Esophagus muscularis mucosa (tissue), 4 donors: ENCODE measurements around the gene TP53AIP1. TPM values are rescaled to one million over a fixed set of nuclear protein-coding genes. Genes with fewer than 3 reads are reported as not detected.

Source experiments
- DNase-seq: peaks from one replicate; pipeline ENCODE4 v3.0.0-alpha.2; 2017; ENCODE audit errors: extremely low spot score
- H3K27ac ChIP-seq, 4 donors: fragments of 200-600 bp; sonication (generic); replicated peaks in 1 of 4; 1 replicate in 3 of 4; 2 replicates in 1 of 4; pipeline ENCODE4 v1.5.1; 2016 to 2019; ENCODE audit warnings: mild to moderate bottlenecking in 1 of 4
- H3K27me3 ChIP-seq, 4 donors: fragments of 200-600 bp; sonication (generic); one replicate each; pipeline versions ENCODE4 v1.5.1 to v1.6.0; 2016 to 2019
- H3K36me3 ChIP-seq, 4 donors: fragments of 200-600 bp; sonication (generic); one replicate each; pipeline ENCODE4 v1.5.1; 2016 to 2019
- H3K4me1 ChIP-seq, 4 donors: fragments of 200-600 bp; sonication (generic); one replicate each; pipeline ENCODE4 v1.5.1; 2016 to 2019
- H3K4me3 ChIP-seq, 4 donors: fragments of 200-600 bp; sonication (generic); 1 replicate in 2 of 4; 2 replicates in 2 of 4; pipeline ENCODE4 v1.5.1; 2016 to 2019; ENCODE audit warnings: mild to moderate bottlenecking in 4 of 4, moderate library complexity in 1 of 4
- H3K9me3 ChIP-seq, 4 donors: fragments of 200-600 bp; sonication (generic); 1 replicate in 3 of 4; 2 replicates in 1 of 4; pipeline ENCODE4 v1.5.1; 2016 to 2019
- EP300 ChIP-seq: sonication (generic); formaldehyde crosslinking; IDR thresholded peaks from one replicate; pipeline ENCODE4 v1.6.1; 2017; ENCODE audit warnings: antibody characterized with exemption
- POLR2A ChIP-seq: fragments of 450-650 bp; IDR thresholded peaks from one replicate; pipeline ENCODE4 v1.6.1; 2017; ENCODE audit warnings: antibody characterized with exemption, moderate library complexity, mild to moderate bottlenecking, low read depth
- POLR2AphosphoS5 ChIP-seq, 2 donors: sonication (generic); formaldehyde crosslinking; IDR thresholded peaks; one replicate each; pipeline ENCODE4 v1.6.1; 2017; ENCODE audit warnings: antibody characterized with exemption in 2 of 2
- WGBS: methylation state at CpG from one replicate; pipeline ENCODE4 v1.1.5; 2018; 5-methylcytosine and 5-hydroxymethylcytosine counted together
- intact Hi-C: fragments of 100-400 bp; cut with DNase I; formaldehyde crosslinking; loops from one replicate; pipeline ENCODE4 v1.15.1; 2023
- total RNA-seq, 4 donors: library from RNA; depleted of rRNA; stranded (reverse); fragments of >200 nt; gene quantifications; one replicate each; pipeline versions ENCODE4 v1.1.0 to v1.2.1, GENCODE V29; 2016
- TF ChIP-seq, protein P1 (sequence below), 3 experiments: fragments of 200-600 bp in 2 of 3; fragments of 450-650 bp in 1 of 3; sonication (generic) in 2 of 3; IDR thresholded peaks; one replicate each; pipeline ENCODE4 v1.5.1; 2017 to 2019; ENCODE audit warnings: antibody characterized with exemption in 3 of 3, mild to moderate bottlenecking in 2 of 3, moderate library complexity in 1 of 3

The TP53AIP1 gene
- total RNA-seq, 4 donors from 2014 or later: 0.57 TPM; not detected in 3

DNA sequence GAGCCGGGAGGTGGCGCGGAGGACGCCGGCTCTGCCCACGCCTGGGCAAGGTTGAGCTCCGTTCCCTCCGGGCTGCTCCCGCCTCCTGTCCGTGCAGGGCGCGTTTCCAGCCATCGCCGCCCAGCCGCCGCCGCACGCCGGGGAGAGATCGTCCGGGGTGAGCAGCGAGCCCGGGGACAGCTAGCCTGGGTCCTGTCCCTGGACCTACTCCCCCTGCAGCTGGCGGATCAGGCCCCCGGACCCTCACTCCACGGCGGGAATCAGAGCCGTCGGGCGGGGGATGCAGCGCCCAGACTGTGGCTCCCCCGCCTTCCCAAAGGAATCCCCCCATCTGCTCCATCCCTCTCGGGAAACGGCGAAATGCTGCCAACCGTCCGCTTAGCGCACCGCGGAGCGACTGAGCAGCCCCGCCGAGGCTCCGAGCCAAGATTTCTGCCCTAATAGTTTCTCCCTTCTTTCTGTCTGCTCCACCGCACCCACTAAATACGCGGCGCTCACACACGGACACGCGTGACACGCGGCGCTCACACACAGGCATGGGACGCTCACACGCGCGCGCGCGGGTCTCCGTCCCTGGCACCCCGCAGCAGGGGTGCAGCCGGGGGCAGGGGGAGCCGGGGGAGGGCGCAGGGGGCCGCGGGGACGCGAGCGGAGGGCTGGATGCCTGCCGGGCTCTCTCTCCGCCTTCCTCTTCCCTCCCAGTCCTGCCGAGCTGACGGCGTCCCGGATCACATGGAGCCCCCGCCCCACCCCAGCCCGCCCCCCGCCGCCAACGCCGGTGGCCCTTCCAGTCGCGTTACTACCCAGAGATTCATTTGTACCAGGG, 51.9 kb downstream of the TP53AIP1 start, which contains the start of gene KCNJ5:
KCNJ5 (plus strand) TSS at position 814 of the 826 bp plus-strand sequence. CDS start 19,918 bp downstream, outside the sequence.
- DNase-seq: no peak
- peak within 1 kb of the TSS; percentile 57 to 66 (median 58) for H3K4me3 ChIP-seq
- no peaks in the 10 kb centered on the region for H3K36me3 ChIP-seq
- peaks cover 0 to 54% (median 8%) of the 10 kb centered on the region in 4 donors for H3K27me3 ChIP-seq
- H3K9me3 ChIP-seq: no peaks in the 10 kb centered on the region
- H3K4me1 ChIP-seq: peaks cover 19 to 27% (median 20%) of the 10 kb centered on the region in 4 donors
- H3K27ac ChIP-seq: no peak within 1 kb of the TSS
- intact Hi-C loops: no loop called here
- under 1% methylated on average over 33 of the region's 85 CpGs for WGBS
- no peak for TF ChIP-seq POLR2AphosphoS5 (IDR thresholded peaks at IDR 0.05)
- TF ChIP-seq EP300: no peak
- TF ChIP-seq POLR2A: no peak
- TF ChIP-seq, protein P1, sequence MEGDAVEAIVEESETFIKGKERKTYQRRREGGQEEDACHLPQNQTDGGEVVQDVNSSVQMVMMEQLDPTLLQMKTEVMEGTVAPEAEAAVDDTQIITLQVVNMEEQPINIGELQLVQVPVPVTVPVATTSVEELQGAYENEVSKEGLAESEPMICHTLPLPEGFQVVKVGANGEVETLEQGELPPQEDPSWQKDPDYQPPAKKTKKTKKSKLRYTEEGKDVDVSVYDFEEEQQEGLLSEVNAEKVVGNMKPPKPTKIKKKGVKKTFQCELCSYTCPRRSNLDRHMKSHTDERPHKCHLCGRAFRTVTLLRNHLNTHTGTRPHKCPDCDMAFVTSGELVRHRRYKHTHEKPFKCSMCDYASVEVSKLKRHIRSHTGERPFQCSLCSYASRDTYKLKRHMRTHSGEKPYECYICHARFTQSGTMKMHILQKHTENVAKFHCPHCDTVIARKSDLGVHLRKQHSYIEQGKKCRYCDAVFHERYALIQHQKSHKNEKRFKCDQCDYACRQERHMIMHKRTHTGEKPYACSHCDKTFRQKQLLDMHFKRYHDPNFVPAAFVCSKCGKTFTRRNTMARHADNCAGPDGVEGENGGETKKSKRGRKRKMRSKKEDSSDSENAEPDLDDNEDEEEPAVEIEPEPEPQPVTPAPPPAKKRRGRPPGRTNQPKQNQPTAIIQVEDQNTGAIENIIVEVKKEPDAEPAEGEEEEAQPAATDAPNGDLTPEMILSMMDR (IDR thresholded peaks at IDR 0.05): no peak

DNA sequence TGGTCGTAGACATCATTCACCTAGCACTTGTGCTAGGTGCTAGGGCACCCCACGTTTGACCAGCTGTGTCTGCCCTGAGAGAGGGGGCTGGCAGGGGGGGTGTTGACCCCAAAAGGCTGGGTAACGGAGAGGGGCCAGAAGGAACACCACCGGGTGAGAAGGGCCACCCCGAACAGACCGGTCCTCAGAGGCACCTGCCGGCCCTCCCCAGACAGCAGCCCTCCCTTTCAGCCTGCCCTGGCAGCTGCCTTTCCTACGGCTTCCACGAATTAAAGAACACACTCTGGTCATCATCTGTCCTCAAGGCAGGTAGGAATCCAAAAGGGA, 52.5 kb downstream of the TP53AIP1 start:
- Histone ChIP-seq H3K27ac (no peak overlapping the region), H3K36me3 (no peaks in the 10 kb centered on the region), H3K4me1 (peaks cover 19 to 21% (median 20%) of the 10 kb centered on the region in 4 donors), H3K27me3 (peaks cover 0 to 54% (median 8%) of the 10 kb centered on the region in 4 donors), H3K4me3 (peak overlapping the region; percentile 57 to 66 (median 58)), H3K9me3 (no peaks in the 10 kb centered on the region)
- no peak for TF ChIP-seq EP300
- no peak for TF ChIP-seq POLR2AphosphoS5 (IDR thresholded peaks at IDR 0.05)
- TF ChIP-seq POLR2A: no peak
- TF ChIP-seq, protein P1 (IDR thresholded peaks at IDR 0.05): no peak
- intact Hi-C loops: no loop called here
- DNase-seq: no peak
- WGBS: 48% methylated on average over 9 of the region's 9 CpGs

DNA sequence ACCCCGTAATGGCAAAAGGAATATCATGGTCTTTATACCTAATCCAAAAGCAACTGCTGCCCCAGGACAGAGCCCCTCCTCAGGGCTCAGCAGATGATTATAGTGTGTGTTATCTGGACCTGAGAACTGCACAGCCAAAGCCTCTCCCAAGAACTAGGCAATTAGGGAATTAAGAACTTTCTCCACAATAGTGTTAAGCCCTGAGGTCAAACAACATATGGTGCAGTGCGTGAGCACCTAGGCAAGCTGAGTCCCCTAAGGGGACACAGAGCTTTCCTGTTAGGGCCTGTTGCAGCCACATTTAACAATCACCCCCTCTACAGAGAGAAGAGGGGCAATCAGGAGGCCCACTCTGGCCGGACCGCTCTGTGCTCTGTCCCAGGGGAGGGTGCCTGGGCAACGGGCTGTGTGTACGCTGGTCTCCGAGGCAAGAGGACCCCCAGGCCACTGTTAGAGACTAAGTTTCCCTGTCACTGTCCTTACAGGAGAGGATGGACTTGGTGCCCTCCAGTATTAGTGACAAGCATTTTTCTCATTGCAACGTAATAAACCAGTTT, 52.9 kb downstream of the TP53AIP1 start:
- Histone ChIP-seq H3K27me3 (peaks cover 0 to 54% (median 8%) of the 10 kb centered on the region in 4 donors), H3K9me3 (no peaks in the 10 kb centered on the region), H3K4me3 (no peak overlapping the region), H3K36me3 (no peaks in the 10 kb centered on the region), H3K4me1 (peaks cover 19 to 21% (median 19%) of the 10 kb centered on the region in 4 donors), H3K27ac (no peak overlapping the region)
- 82% methylated on average over 6 of the region's 8 CpGs for WGBS
- TF ChIP-seq POLR2A: no peak
- TF ChIP-seq POLR2AphosphoS5 (IDR thresholded peaks at IDR 0.05): no peak
- TF ChIP-seq, protein P1 (IDR thresholded peaks at IDR 0.05): no peak
- intact Hi-C loops: loop anchor here (10.0 kb wide), 1 partner anchor 445 kb away; no protein-coding TSS in a partner anchor
- DNase-seq: no peak

DNA sequence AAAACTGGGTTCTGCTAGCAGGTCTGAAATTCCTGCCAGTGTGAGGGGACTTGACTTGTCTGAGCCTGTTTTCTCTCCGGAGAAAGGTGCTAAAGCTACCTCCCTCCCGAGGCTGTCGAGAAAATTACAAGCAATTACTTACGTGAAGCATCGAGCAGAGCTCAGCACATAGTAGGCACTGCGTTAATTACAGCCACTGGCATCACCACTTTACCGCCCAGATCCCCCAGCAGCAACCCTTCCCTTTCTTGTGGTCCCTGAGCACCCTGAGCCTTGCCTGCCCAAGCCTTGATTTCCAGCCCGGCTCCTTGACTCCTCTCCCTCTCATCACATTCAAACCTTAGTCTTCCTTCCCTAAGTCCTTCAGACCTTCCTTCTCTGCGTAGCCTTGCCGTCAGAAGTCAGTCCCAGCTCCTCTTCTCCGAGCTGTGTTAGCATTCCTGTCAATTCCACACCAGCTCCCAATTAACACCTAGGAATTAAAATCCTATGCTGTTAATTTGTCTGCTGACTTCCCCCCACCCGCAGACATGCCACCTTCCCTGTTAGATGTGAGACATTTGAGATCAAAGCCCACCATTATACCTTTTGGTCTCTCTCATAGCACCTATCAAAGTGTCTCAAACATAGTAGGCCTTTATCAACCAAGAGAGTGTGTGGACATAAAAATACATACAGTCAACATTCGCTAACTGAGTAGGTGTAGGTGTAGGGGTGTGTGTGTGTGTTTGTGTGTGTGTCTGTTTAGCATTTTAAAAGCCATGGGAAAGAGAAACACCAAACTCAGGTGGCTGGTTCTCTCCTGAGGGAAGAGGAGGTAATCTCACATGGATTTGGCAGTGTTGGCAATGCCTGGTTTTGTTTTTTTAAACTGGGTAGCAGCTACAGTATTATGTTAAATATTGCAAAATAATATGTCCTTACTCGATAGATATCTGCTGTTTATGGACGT, 54.4 kb downstream of the TP53AIP1 start:
- Histone ChIP-seq H3K4me3 (no peak overlapping the region), H3K36me3 (no peaks in the 10 kb centered on the region), H3K27me3 (peaks cover 0 to 60% (median 8%) of the 10 kb centered on the region in 4 donors), H3K4me1 (peaks cover 19 to 21% (median 19%) of the 10 kb centered on the region in 4 donors), H3K9me3 (no peaks in the 10 kb centered on the region), H3K27ac (no peak overlapping the region)
- DNase-seq: no peak
- TF ChIP-seq POLR2A: no peak
- TF ChIP-seq, protein P1 (IDR thresholded peaks at IDR 0.05): no peak
- WGBS: 87% methylated on average over 15 of the region's 15 CpGs
- intact Hi-C loops: loop anchor here (10.0 kb wide), 1 partner anchor 446 kb away; no protein-coding TSS in a partner anchor
